NCI-H2171 (cell line): Measurements from ENCODE around the gene TBXA2R.
A peak's percentile ranks its signal among the peaks of the same experiment; 100 is the strongest.
"Not testable (repeated sequence)": the region's sequence is repeated elsewhere in the genome, so short reads cannot be mapped to it uniquely, and the experiment has no call there.

ENCODE experiments used
- DNase-seq: peaks from one replicate; lab custom pipeline; 2025; lab: John Stamatoyannopoulos, UW

TBXA2R gene

DNA sequence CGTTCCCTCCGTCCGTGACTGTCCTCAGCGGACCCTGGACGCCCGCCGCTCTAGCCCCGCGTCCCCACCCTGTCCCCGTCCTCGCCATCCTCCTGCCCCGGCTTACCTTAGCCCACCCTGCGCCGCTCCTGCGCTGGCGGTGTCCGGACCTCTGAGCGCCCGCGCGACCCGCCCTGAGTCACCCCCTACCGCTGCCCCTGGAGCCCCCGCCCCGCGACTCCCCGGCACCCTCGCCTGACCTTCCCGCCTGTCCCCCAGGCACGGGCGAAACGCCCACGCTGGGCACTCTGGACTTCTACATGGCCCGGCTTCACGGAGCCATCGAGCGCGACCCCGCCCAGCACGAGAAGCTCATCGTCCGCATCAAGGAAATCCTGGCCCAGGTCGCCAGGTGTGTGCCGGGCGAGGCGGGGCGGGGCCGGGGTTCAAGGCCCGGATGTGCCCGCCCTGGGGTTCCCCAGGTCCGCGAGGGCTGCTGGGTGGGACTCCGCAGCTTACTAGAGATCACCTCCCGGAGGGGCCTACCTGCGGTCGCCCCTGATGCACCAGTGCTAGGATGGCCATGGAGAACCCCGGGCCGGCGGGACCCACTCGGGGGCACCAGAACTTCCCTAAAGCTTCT, 28.8 kb downstream of the TBXA2R start:
- DNase-seq: no peak

DNA sequence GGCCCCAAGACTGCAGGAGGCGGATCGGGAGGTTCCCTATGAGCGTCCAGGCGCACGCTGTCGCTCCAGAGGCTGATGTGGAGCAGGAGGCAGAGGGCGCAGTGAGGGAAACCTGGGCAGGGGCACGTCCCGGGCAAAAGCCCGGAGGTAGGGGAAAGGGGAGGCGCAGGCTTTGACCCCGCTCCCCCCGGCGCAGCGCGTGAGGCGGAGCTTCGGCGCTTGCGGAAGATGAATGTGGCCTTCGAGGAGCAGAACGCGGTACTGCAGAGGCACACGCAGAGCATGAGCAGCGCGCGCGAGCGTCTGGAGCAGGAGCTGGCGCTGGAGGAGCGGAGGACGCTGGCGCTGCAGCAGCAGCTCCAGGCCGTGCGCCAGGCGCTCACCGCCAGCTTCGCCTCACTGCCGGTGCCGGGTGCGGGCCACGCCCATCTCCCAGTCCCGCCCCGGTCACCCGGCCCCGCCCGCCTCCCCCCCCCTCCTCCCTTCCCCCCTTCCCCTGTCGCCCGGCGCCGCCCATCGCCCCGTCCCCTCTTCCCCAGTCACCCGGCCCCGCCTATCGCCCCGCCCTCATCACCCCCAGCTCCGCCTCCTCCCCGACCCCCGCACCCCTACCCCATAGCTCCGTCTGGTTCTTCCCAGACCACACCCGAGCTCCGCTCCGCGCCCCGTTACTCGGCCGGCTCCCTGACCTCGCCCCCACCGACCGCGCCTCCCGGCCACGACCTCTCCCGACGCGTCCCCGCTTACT, 29.8 kb downstream of the TBXA2R start:
- DNase-seq: no peak

DNA sequence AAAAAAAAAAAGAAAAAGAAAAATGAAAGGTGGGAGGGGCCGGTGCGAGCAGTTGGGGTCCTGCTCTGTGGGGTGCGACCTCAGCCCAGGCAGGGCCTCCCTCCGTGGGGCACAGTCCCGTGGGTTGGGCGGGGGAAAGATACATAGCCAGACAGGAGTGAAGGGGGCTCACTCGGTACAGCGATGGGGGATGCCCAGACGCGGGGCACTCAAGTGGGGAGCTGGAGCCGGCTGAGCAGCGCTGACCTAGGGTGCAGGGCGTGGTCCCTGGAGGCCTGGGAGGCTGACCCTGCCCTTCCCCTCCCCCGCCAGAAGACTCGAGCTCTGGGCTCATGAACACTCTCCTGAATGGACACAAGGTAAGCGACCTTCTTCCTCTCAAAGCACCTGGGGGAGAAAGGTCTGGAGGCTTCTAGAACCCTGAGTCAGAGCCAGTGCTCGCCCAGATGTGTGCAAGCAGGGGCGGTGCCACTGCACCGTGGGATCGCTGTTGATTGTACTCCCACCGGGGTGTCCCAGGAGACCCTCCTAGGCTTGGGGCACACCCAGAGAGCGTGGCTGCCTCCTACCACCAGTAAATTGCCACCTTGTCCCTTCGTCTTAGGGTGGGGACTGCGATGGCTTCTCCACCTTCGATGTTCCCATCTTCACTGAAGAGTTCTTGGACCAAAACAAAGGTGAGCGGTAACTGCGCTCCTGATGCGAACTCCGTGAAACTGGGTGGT, 30.6 kb downstream of the TBXA2R start:
- no peak for DNase-seq

DNA sequence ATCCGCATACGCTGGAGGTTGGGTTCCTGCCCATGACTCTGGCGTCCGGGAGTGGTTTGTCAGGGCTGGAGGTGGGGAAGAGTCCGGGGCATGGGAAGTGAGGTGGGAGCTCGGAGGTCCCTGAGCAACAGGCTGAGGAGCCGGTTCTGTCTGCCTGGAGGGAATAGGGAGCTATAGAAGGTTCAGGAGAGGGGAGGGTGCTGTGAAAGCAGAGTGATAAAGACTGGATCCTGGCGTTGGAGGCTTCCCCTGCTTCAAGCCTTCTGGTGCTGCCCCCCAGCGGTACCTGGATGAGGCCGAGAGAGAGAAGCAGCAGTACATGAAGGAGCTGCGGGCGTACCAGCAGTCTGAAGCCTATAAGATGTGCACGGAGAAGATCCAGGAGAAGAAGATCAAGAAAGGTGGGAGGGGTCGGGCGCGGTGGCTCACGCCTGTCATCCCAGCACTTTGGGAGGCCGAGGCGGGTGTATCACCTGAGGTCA, 31.4 kb downstream of the TBXA2R start:
- no peak for DNase-seq

- DNase-seq: peak; percentile 63
These were observed 32.6 kb downstream of the TBXA2R start for GRCh38 chr19:3573858-3574637.

DNA sequence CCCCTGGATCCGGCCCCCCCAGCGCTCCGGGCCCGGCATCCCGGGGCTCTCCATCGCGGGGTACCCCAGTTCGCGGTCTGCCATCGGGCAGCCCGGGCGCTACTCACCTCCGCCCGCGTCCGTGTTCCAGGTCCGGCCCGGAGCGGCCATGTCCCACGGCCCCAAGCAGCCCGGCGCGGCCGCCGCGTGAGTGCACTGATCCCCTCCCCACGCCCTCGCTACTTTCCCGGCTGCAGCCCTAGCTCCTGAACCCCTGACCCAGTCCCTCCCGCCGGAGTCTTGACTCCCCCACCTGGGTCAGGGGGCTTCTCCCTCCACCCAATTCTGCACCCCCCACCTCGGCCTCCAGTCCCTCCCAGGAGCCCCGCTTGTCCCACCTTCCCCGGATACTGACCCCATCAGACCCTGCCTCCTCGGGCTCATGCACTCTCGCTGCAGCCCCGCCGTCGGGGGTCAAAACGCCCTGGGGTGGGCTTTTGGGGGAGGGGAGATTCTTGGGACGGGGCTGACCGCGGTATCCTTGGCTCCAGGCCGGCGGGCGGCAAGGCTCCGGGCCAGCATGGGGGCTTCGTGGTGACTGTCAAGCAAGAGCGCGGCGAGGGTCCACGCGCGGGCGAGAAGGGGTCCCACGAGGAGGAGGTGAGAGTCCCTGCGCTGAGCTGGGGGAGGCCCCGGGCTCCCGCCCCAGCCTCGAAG, 33.4 kb downstream of the TBXA2R start:
- DNase-seq: no peak

DNA sequence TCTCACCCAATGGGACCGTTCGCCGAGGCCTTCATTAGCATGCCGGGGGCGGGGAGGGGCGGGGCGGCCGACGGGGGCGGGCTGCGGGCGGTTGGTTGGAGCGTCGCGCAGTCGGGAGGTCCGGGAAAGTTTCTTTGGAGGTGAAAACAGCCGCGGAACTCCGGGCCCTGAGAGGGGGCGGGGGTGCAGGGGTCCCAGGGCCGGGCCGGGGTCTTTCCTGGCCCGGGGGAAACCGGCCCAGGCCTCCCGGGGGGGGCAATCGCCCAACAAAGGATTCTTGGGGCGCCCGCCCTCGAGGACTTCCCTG, 33.9 kb downstream of the TBXA2R start, which contains the start of gene HMG20B:
HMG20B (plus strand) TSS at position 90 of the 307 bp plus-strand sequence. CDS start 366 bp downstream, outside the sequence.
- DNase-seq: no peak

GRCh38 chr19:3572132-3572854, 34.4 kb downstream of the TBXA2R start:
- peak; percentile 99 for DNase-seq

- no peak for DNase-seq
These were observed 36.1 kb downstream of the TBXA2R start for GRCh38 chr19:3570606-3571011.

DNA sequence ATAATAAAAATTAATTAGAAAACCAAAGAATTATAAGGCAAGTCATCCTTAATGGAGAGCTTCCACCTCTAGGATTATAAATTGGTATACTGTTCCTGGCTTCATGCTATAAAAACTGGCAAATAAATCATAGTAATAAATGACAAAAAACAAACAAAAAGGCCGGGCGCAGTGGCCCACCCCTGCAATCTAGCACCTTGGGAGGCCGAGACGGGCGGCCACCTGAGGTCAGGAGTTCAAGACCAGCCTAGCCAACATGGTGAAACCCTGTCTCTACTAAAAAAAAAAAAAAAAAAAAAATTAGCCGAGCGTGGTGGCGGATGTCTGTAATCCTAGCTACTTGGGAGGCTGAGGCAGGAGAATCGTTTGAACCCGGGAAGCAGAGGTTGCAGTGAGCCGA, 36.6 kb downstream of the TBXA2R start:
- not testable (repeated sequence) for DNase-seq

GRCh38 chr19:3565139-3565538, 41.5 kb downstream of the TBXA2R start:
- no peak for DNase-seq

DNA sequence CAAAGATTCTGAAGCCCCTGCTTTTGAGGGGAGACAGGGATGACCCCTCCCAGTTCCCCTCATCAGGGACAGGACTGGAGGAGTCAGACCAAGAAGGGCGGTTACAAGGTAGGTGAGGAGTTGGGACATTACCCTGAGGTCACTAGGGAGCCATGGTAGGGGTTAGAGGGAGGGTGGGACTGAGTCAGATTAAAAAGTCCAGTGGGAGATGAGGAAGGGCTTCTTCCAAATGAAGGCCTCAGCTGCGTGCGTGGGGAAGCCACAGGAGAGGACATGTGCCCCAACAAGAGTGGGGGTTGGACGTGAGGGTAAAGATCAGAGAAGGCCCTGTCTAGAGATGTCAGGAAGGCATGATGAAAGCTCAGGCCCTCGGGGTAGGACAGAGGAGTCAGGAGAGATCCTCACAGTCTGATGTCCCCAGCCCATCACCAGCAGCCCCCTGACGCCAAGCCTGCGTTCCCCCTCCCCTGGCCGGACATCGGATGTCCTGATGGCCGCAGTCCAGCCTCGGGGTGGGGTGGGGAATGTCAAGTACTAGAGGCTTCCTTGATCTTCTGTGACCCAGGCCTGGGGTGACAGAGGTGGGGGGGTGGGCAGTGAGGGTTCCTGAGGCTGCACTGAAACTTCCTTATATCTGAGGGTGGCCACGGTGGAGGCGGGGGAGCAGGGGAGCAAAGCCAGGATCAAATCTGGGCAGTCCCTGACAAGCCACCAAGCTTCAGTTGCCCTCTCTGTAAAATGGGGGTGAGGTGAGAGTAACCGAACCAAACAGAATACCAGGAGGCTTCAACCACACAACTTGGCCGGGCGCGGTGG, 42.8 kb downstream of the TBXA2R start:
- no peak for DNase-seq

GRCh38 chr19:3557461-3558248, 49.0 kb downstream of the TBXA2R start, which contains the start of gene MFSD12:
MFSD12 (minus strand) TSS chr19:3557586; CDS start chr19:3557403, 183 bp downstream.
- DNase-seq: peak; percentile 94

- DNase-seq: peak; percentile 26
These were observed 49.7 kb downstream of the TBXA2R start for GRCh38 chr19:3556978-3557460.

DNA sequence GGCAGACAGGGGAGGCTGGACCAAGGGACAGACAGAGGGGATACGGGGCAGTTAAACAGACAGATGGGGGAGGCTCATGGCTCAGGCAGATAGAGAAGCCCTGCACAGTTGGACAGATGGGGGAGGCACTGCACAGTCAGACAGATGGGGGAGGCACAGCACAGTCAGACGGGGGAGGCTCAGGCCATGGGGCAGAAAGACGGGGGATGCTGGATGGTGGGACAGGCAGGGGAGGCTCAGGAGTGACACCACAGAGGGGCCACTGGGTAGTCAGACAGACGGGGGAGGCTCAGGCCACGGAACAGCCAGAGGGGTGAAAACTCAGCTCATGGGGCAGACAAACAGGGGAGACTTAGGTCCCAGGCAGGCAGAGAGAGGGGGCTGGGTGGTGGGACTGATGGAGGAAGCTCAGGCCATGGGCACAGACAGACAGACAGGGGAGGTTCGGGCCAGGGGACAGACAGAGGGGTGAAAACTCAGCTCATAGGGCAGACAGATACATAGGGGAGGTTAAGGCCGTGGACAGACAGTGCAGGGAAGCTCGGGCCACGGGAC, 50.2 kb downstream of the TBXA2R start:
- no peak for DNase-seq

GRCh38 chr19:3555653-3556422, 50.8 kb downstream of the TBXA2R start:
- no peak for DNase-seq

- no peak for DNase-seq
These were observed 52.2 kb downstream of the TBXA2R start for GRCh38 chr19:3554254-3555083.
